SK-N-SH treated with all-trans-retinoic acid at 6 μM for 48 hours (cell line): ENCODE results near the gene SMIM10L2A.

Experiments used
- BACH2 ChIP-seq: fragments of 250-450 bp; sonication (Bioruptor Pico); IDR thresholded peaks from 2 replicates; pipeline ENCODE4 v1.9.0; 2021; ENCODE audit warnings: mild to moderate bottlenecking, borderline replicate concordance
- PATZ1 ChIP-seq: fragments of 250-450 bp; sonication (Bioruptor Pico); IDR thresholded peaks from 2 replicates; pipeline ENCODE4 v1.8.0; 2020; ENCODE audit warnings: mild to moderate bottlenecking, moderate library complexity, borderline replicate concordance
- ZFP3 ChIP-seq: fragments of 250-450 bp; sonication (Bioruptor Pico); IDR thresholded peaks from 2 replicates; pipeline ENCODE4 v1.5.0; 2020; ENCODE audit warnings: mild to moderate bottlenecking, moderate library complexity
- ZNF8 ChIP-seq: fragments of 450-650 bp; formaldehyde crosslinking; IDR thresholded peaks from 2 replicates; pipeline ENCODE4 v1.5.0; 2020; ENCODE audit warnings: mild to moderate bottlenecking, moderate library complexity

GRCh38 chrX:135416546-135416945, 5.2 kb upstream of the SMIM10L2A start:
- TF ChIP-seq BACH2 (CRISPR knock-in tag), result no peak
- no peak for TF ChIP-seq PATZ1 (CRISPR knock-in tag)
- TF ChIP-seq ZNF8, result no peak
- TF ChIP-seq ZFP3 (CRISPR knock-in tag), result no peak
